ENCODE measurements around the gene MELK.

GRCh38 chr9:36676778-36677485 lies 104.2 kb downstream of the MELK start:
- TF ChIP-seq, protein P1, sequence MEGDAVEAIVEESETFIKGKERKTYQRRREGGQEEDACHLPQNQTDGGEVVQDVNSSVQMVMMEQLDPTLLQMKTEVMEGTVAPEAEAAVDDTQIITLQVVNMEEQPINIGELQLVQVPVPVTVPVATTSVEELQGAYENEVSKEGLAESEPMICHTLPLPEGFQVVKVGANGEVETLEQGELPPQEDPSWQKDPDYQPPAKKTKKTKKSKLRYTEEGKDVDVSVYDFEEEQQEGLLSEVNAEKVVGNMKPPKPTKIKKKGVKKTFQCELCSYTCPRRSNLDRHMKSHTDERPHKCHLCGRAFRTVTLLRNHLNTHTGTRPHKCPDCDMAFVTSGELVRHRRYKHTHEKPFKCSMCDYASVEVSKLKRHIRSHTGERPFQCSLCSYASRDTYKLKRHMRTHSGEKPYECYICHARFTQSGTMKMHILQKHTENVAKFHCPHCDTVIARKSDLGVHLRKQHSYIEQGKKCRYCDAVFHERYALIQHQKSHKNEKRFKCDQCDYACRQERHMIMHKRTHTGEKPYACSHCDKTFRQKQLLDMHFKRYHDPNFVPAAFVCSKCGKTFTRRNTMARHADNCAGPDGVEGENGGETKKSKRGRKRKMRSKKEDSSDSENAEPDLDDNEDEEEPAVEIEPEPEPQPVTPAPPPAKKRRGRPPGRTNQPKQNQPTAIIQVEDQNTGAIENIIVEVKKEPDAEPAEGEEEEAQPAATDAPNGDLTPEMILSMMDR (IDR thresholded peaks at IDR 0.05): no peak
- TF ChIP-seq POLR2A (IDR thresholded peaks at IDR 0.05): no peak

Measured in testis (tissue), 2 donors.